NCI-H2081 (cell line): ENCODE results near the gene CHCHD3.
A peak's percentile ranks its signal among the peaks of the same experiment; 100 is the strongest.
"Not testable (repeated sequence)": the region's sequence is repeated elsewhere in the genome, so short reads cannot be mapped to it uniquely, and the experiment has no call there.

ENCODE experiments used
- DNase-seq, 2 experiments: peaks; one replicate each; lab custom pipeline; 2025; lab: John Stamatoyannopoulos, UW

Gene CHCHD3

DNA sequence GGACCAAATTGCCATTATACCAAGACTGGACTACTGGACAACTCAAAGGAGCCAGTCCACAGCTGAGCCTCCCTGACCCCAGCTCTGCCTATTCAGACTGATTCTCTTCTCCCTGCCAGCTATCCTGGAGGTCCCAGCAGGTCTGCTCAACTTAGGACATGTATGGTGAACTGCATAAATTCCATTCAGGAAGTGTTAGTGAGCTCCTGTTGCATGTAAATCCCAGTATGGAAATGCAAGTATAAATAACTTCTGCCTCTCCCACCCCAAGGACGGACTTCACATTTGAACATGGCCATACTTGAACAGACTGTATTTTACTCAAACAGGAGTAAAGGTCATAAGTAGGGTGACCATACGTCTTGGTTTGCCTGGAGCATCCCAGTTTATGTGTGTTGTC is 128.4 kb downstream of the CHCHD3 start:
- no peak for DNase-seq

DNA sequence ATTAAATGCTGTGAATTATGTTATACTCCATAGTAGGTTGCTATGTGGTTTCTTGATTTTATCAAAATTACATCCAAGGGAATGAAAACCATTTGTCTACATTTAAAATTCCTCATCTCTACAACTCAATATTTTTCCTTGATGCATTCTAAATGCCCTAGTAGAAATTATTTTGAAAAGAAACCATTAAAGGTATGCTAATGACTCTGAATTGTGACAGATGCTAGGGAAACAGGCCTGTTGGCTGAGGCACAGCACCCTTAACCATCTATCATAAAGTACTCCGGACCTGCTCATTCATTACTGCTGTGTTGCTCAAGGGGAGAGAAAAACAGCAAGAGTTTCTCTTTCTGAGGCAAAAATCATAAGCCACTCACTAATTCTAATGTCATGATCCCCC is 131.2 kb downstream of the CHCHD3 start:
- DNase-seq: no peak

DNA sequence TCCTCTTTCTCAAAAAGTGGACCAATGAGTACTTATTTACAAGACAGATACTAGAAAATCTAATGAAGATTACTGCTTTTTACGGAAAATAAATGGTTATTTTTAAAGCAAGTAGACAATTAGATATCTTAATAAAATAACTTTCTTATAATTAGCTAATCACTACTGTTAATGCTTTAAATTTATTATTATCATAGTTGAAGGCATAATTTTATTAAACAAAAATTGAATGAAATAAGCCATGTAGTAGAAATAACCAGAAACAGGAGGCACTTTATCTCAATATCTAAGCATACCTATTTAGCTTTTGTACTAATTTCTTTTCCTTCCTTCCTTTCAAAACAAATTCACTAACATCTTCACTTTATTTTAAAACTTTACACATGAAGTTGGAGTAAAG is 134.9 kb downstream of the CHCHD3 start:
- no peak for DNase-seq

DNA sequence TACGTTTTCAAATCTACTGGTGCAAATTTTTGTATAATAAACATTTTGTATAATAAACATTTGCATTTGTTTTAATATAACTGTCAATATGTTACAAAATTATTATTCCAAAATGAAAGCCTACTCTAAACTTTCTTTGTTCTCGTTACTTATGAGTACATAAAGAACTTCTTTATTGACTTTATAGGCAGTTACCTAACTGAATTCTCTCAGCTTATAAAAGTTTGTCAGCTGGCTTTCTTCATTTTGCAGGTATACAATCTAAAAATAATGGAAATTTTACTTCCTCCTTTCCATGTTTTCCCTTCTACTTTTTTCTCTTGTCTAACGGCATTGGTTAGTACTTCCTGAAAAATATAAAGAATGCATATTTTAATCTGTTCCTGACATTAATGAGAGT is 137.1 kb downstream of the CHCHD3 start:
- DNase-seq: no peak

DNA sequence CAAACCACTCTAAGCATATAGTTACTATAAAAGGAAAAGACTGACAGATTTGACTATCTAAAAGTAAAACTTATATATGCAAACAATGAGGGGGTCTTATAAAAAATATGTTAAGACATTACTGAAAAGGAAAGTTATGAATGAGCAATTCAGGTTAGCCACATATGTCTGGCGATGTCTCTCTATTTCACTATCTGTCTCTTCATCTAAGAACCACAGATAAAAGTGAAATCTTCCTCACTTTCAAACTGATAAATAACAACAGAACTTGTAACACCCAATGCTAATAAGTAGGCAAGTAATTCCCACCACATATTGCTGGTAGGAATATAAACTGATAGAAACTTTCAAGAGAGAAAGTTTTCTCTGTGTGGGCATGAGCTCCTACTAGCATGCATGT is 138.2 kb downstream of the CHCHD3 start:
- no peak for DNase-seq

DNA sequence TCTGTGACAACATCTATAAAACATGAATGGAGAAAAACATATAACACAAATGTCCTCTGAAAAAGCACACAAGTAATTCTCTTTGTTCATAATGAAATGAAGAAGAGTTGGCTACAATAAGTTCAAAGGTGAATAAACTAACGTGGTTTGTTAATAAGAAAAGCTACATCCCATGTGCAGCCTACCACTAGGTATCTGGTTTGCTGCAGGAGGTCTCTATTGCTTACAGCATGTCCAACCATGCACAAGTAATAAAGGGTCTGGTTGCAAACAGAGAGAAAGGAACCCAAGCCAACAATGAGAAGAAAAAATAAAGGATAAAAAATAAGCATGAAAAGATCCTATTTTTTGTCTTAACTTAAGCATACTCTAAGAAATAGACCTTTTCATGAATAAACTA is 139.2 kb downstream of the CHCHD3 start:
- no peak for DNase-seq

DNA sequence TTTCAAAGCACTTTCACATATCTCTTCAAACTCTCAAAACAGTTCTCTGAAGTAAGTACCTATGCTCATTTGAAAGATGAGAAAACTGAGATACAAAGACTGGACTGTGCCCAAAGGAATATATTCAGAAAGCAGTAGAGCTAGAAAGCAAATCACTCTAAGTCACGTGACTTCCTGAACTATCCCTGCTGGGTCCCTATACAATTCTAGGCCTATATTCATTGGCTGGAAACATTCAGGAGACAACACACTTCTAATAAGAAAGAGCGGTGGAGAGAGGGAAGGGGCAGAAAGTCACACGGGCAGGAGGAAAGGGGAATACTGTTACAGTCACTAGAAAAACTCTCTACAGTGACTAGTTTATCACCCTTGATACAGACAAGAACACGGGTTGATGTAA is 140.0 kb downstream of the CHCHD3 start:
- DNase-seq: no peak

DNA sequence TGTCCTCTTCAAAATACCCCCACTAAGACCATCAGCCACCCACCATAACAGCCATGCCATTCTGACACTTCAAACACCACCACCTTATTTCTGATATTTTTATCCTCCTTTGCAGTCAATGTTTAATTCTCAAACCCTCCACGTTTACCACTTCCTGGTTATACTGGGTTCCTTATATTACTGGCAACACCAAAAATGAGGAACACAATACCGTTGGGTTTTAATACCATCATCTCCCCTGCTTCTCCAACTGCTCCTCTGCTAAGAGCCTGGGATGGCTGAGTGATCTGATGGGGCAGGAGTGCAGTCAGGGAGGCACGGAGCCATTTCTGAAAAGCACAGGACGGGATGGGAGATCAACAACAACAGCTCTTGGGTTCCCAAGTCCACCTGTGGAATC is 140.5 kb downstream of the CHCHD3 start:
- no peak for DNase-seq

DNA sequence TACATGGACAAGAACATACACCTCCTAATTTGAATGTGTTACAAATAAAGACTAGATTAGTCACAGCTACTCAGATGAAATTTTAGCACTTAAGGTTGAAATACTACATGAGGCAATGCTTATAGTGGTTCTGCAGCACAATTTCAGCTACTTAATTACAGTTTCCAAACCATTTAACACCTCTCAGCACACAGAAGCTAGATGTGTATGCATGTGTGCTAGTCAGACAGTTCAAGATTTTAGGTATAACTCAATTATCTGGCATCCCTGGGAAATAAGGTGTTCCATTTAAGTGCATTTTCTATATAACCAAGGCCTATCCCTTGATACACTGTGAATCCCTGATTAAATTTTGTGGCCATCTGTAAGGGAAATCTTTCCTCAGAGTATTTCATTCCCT is 141.8 kb downstream of the CHCHD3 start:
- no peak for DNase-seq

DNA sequence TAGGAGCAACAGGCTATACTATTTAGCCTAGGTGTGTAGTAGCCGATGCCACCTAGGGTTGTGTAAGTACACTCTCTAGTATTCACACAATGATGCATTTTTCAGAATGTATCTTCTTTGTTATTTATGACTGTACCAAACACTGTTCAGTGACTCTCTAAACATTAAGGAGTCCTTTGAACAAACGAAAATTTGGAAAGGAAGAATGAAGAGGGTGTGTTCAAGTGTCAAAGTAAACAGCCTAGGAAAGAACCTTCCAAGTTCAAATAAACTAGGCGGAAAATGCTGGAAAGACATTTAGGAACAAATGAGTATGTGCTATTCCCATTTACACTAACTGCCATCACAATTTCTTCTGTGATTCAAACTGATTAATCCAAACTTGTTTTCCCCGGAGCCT is 142.4 kb downstream of the CHCHD3 start:
- DNase-seq: peak in 1 of 2 experiments; percentile 39

DNA sequence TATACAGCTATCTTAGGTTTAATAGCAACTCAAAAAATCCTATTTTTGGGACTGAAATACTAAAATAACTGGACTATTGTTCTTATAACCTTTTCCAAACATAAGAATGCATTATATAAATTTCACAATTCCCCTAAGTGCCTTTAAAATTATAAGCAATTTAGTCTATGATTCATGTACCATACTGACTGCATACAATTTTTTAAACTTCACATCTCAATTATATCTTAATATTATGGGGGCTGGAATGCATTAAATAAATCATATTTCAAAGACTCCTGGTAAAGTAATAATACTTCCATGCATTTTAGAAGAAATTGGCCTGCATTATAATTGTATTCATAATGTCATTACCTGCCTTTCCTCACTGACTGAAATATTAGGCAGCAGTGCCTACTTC is 144.6 kb downstream of the CHCHD3 start:
- no peak for DNase-seq

DNA sequence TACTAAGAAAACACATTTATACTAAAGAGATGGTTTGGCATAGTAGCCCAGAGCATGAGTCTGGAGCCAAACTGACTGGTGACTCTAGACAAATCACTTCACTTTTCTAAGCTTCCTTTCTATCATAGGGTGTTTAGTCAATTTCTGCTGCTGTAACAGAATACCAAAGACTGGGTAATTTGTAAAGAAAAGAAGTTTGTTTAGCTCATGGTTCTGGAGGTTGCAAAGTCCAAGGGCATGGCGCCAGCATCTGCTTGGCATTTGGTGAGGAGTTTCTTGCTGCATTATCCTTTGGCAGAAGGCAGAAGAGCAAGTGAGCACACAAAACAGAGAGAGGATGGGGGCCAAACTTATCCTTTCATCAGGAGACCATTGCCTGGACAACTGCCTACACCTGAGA is 146.3 kb downstream of the CHCHD3 start:
- DNase-seq: no peak

DNA sequence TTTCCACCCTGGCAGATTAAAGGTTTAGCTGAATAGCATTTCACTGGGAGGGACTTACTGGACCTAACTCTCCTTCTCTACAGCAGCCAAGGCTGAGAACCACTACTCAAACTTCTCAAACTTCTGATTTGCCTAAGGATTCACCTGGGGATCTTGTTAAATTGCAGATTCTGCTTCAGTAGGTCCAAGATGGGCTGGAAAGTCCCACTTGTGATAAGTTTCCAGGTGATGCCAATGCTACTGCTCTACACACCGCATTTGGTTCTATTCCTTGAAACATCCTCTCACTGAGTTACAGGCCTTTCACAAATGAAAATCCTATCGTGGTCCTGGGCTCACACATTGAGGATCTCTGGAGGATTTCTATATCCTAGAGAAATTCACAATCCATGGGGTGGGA is 147.9 kb downstream of the CHCHD3 start:
- DNase-seq: no peak

DNA sequence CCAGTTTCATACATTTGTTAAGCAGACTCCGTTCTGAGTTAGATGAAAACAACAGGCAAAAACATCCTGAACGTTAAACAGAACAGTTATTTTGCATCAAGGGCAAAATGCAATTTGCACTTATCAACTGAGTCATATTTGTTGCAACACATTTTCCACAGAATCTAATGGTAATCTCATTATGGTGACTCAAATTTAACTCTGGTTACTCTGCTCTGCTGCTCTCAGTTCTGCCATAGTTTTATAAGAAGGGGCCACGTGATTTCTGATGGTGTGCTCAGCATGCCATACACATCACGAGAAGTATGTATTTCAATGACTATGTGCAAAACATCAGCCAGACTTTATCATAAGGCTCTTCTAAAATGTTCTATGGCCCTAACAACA is 148.8 kb downstream of the CHCHD3 start:
- DNase-seq: no peak

DNA sequence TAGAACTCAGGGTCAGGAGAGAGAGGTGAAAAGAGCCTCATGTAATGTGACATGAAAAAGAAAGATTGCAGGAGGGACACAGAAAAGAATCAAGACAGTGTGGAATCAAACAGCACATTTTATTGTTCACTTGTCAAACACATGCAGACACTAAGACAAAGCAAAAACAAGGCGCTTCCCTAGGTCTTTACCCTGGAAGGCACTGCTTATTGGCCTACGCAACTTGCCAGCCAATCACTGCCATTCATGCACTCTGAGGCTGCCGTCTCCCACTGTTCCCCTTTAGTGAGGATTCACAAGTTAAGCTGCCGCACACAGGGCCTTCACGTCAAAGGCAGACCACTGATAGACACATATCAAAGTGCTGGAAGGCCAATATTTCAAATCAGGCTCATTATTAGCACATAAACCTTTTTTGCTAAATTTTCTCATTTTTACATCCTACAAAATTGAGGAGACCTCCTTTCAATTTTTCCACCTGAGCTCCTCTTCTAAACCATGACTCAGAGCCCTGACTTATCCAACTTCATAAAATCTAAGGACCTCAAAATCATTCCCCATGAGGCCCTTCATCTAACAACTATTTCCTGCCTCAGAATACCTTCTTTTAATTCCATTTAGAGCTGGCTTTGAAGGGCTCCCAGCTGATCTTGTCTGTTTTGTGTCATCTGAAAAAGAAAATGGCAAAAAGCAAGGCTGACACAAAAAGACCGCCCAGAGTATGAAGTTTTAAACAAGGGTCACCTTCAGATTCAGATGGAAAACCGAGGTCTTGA is 149.4 kb downstream of the CHCHD3 start:
- no peak for DNase-seq

DNA sequence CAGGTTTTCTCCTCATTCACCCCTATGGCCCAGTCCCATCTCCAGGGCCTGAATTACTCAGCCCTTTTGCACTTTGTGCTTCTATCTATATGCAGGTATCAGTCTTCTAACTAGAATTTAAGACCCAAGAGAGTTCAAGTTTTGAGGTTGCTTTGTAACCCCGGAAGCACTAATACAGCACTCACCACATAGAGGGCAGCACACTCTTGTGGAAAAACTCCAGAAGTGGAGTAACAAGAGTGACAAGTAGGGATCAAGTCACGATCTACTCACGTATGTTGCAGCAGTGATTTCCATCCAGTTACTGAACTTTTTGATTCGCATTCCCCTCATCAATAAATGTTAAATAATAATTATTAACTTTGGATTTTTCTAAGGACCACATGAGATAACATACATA is 151.0 kb downstream of the CHCHD3 start:
- DNase-seq: peak in 1 of 2 experiments; percentile 29

DNA sequence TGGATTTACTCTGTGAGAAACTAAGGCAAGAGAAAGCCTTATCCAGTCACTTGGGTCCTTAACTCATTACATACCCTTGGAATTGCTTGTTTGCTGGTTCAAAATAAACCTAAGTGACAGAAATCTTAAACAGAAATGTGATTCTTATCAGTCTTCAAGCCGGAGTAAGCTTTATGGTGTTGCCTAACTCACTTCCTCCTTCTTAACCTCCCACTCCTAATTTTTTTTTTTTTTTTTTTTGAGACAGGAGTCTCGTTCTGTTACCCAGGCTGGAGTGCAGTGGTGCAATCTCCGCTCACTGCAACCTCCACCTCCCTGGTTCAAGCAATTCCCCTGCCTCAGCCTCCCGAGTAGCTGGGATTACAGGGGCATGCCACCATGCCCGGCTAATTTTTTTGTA is 151.9 kb downstream of the CHCHD3 start:
- not testable (repeated sequence) for DNase-seq

DNA sequence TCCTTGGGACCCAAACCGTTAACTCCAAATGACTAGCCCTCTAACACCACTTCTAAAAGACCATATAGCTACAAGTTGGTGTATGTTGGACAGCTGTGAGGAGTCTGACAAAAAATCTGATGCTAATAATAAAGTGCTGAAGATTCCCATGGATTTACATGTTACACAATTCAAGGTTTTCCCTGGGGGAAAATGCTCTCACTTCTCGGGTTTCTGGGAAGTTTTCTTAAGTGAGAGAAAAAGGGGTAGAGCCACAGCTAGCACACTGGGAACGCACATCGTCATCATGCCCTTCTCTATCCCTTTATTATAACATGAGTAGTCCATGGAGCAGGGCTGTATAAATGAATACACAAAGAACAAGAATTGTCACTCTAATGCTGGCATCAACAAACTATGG is 162.1 kb downstream of the CHCHD3 start:
- DNase-seq: no peak

DNA sequence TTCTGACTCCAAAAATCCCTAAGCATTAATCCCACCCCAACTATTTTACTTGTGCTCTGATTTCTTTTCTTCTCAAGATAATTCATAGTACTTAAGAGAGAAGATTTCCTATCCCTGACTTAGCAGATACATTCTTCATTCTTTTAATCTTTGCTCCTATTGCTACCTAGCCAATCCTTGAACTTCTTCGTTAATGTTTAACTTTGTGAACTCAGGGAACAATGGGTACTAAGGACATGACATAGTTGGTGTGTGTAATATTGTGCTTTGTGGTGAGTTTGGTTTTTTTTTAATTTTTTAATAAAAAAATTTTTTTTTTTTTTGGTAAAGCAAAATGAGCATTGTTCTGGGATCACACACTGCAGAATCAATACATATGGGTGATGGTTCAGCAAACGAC is 166.2 kb downstream of the CHCHD3 start:
- no peak for DNase-seq

DNA sequence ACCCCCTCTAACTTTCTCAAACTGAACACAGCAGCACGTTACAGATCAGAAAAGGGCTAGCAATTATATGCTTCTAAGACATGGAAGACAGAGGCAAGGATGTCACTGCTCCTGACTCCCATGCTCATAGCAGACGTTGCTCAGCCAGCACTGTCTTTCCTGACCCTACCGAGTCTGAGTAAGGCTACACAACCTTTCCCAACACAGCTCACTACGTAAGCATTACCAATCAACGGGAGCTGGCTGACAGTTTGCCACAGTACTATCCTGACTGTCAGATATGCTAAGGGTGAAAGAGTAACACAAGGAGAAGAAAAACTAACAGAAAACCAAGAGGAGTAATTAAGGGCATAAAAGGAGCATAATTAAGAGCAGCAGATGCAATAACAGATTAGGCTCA is 171.2 kb downstream of the CHCHD3 start:
- no peak for DNase-seq

DNA sequence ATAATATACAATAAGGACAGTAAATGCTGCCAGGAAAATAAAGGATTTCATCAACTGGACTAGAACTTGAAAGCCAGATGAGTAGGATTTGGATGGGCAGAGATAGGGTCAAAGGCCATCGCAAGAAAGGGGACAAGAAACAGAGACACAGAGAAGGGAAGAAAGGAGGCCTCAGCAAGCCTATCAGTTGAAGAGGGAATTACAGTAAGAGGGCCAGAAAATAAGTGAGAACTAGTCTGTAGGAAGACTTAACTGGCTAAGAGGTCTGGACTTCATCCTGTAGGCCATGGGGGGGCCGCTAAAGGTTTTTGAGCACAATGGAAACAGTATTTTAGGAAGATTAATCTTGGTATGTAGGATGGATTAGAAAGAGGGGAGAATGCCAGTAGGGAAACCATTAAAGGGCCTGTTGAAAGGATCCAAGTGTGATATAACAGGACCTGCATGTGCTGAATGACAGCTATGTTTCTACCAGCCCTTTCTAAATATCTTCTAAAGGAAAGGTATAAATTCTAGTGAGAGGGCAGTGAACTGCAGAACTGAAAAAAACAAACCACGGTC is 174.4 kb downstream of the CHCHD3 start:
- no peak for DNase-seq

DNA sequence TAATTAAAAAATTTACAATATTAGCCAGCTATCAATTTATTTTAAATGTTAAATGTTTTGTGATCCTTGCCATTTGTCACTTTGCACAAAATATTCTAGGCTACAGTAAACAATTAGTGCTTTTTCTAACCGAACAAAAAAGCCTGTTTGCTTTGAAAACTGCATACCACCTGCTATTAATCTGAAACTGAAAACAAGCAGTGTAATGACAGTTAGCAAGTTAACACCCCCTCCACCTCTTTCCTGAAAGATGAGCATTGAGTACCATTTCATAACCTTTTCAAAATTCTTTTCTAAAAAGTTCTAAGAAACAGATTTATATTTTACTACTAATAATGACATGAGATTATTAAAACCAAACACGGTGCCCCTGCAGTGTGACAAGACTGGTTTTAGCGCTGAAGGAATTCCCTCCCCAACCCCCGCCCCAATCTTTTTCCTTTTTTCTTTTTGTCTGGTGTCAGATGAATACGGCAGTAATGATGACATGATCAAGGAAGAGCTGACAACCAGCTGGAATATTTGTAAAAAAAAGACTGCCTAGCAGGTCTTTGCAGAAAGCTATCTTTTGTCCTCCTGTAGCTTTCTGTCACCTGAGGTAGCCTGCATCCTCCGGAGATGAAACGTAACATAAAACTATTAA is 175.6 kb downstream of the CHCHD3 start:
- no peak for DNase-seq

DNA sequence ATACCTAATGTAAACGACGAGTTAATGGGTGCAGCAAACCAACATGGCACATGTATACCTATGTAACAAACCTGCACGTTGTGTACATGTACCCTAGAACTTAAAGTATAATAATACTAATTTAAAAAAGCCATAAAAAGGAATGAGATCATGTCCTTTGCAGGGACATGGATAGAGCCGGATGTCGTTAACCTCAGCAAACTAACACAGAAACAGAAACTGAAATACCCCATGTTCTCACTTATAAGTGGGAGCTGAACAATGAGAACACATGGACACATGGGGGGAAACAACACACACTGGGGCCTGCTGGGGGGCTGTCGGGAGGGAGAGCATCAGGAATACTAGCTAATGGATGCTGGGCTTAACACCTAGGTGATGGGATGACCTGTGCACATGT is 176.8 kb downstream of the CHCHD3 start:
- DNase-seq: not testable (repeated sequence)

DNA sequence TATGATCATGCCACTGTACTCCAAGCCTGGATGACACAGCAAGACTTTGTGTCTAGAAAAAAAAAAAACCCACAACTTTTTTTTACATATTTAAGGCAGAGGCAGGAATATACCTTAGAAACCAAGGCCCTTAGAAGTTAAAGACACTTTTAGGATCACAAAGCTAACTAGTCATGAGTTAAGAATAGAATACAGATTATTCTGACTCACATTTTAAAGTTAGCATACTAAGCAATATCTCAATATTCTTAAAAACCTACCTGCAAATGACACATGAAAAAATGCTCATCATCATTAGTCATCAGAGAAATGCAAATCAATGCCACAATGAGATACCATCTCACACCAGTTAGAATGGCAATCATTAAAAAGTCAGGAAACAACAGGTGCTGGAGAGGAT is 177.7 kb downstream of the CHCHD3 start:
- no peak for DNase-seq
